Measurements from ENCODE around the gene TRIM17.

TRIM17 gene

GRCh38 chr1:228416217-228416933 lies at the start of gene TRIM17:
TSS of gene TRIM17 (minus strand) at chr1:228416861. CDS start at chr1:228415072, 1,789 bp downstream.
- no peak for DNase-seq (ENCODE audit: low spot score)

DNA sequence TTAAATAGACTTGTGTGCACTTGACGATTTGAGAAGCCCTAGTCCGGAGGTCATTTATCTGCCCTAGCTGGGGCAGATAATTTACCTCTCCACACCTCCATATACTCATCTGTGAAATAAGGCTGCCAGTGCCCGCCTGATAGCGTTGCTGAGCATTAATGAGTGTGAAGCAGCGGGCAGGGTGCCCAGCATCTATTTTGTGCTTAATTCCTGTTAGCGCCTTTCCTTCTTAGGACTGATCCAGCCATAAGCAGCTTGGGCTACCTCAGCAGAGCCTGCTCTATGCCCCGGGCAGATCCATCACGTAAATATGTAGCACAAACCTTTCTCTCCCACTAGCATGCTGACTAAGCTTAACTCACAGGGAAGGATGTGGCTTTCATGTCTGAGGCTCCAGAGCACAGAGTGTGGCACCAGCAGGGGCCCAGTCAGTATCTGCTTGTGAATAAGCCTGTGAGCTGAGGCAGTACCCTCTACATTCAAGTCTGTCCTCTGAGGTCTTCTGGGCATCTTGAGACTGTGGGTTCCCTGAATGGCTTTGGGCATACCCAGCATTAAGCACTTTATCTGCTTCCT lies 49.0 kb upstream of the TRIM17 start:
- DNase-seq (ENCODE audit: low spot score): no peak

- no peak for DNase-seq (ENCODE audit: low spot score)
Observed at GRCh38 chr1:228465141-228465540, 48.5 kb upstream of the TRIM17 start.

DNA sequence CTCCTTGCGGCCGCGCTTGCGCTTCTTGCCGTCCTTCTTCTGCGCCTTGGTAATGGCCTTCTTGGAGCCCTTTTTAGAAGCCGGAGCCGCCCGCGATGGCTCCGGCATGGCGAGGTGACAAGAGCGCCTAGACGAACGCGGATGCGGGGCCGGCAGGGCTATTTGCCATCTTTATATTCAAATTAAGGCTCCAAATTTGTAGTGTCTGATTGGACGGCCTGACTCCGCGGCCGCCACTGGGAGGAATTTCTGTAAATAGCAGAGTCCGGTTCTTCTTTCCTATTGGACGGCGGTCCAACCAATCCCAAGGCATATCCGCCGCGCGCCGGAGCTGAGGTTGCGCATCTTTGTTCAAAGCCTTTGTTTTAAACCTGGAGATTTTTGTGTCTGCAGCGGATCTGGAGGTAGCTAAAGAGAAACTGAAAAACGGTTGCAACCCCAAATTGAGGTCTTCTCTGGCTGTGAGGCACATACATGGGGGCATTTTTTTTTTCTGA lies 47.9 kb upstream of the TRIM17 start:
- peak; percentile 96 for DNase-seq (ENCODE audit: low spot score)

DNA sequence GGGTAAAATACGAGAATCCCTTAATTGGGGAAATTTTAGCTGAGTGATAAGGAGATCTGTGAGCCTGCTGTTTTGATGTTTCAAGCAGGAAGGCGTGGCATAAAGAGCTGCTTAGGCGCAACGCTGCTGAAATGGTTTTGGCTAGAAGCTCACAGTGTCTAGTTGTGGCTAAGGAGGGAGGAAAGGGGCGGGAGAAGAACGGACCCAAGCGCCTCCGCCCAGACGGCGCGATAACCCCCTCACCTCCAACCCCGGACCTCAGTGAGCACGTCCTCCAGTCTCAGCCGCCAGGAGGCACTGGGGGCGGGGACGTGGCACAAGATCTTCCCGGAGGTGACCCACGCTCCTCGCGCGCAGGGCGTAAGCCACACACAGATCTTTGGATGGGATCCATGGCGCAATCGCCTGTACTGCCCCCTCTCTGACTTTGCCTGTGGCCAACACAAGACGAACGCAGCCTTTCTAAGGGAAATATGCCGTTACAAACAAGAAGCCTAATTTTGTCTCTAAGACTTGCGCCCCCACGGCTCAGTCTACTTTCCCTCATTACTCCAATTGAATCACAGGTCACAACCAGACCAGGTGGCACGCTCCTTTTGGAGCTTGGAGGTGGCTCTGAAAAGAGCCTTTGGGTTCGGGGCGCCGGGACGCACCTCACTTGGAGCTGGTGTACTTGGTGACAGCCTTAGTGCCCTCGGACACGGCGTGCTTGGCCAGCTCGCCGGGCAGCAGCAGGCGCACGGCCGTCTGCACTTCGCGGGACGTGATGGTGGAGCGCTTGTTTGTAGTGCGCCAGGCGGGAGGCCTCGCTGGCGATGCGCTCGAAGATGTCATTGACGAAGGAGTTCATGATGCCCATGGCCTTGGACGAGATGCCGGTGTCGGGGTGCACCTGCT lies 47.1 kb upstream of the TRIM17 start:
- DNase-seq (ENCODE audit: low spot score): no peak

DNA sequence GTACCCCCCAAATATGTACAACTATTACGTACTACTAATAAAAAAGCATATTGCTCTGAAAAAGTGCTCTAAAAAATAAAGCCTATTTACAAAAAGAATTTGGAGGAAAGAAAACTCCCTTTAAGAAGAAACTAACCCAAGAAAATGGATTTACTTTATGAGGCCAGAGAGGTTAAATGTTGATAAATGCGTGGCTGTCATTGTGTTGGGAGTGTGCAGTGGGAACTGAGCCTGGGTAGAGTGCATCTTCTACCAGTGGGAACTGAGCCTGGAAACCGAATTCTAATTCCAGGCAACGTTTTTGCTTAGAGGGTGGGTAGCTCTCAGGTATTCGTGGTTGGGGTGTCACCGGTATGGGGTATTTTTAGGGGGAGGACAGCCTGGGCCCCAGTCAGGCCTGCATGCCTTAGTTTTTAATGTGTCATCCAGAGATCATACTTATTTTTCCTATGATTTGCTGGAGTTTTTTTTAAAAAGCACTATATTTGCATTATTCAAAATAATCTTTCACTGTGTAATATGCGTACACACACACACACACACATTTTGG lies 46.4 kb upstream of the TRIM17 start:
- no peak for DNase-seq (ENCODE audit: low spot score)

- no peak for DNase-seq (ENCODE audit: low spot score)
Observed at GRCh38 chr1:228462560-228462959, 45.9 kb upstream of the TRIM17 start.

DNA sequence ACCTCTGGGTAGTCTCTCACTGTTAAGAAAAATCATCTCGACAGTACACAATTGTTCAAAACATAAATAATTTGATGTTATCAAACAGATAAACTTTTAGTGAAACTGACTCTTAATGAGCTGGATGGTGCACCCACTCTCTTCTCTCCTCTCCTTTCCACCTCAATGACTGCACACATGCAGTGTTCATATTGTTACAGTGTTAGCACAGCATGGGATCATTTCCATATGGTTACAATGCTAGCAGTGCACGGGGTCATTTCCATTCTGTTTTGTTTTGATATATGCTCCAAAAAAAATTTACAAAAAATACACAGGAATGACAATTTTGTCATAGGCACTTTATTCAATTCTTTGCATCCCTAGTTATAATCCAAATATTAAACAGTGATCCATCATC lies 44.2 kb upstream of the TRIM17 start:
- no peak for DNase-seq (ENCODE audit: low spot score)

GRCh38 chr1:228459091-228459993 lies 42.7 kb upstream of the TRIM17 start:
- peak; percentile 92 for DNase-seq (ENCODE audit: low spot score)

- DNase-seq (ENCODE audit: low spot score): peak; percentile 100
Observed at GRCh38 chr1:228457396-228458176, 40.9 kb upstream of the TRIM17 start.

GRCh38 chr1:228457017-228457395 lies 40.3 kb upstream of the TRIM17 start:
- no peak for DNase-seq (ENCODE audit: low spot score)

GRCh38 chr1:228456252-228457016 lies 39.8 kb upstream of the TRIM17 start:
- DNase-seq (ENCODE audit: low spot score): no peak

- no peak for DNase-seq (ENCODE audit: low spot score)
Observed at GRCh38 chr1:228455715-228456114, 39.1 kb upstream of the TRIM17 start.

DNA sequence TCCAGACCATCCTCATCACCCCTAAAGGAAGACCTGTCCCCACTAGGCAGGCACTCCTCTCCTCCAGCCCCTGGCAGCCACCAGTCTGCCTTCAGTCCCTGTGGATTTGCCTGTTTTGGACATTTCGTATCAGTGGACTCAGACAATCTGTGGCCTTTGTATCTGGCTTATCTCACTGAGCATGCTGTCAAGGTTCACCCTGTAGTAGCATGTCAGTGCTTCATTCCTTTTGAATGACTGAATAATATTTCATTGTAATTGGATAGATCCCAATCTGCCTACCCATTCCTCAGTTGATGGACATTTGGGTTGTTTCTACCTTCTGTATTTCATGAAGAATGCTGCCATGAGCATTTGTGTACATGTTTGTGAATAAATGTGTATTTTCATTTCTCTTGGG lies 37.6 kb upstream of the TRIM17 start:
- DNase-seq (ENCODE audit: low spot score): no peak

- DNase-seq (ENCODE audit: low spot score): no peak
Observed at GRCh38 chr1:228453614-228454013, 37.0 kb upstream of the TRIM17 start.

DNA sequence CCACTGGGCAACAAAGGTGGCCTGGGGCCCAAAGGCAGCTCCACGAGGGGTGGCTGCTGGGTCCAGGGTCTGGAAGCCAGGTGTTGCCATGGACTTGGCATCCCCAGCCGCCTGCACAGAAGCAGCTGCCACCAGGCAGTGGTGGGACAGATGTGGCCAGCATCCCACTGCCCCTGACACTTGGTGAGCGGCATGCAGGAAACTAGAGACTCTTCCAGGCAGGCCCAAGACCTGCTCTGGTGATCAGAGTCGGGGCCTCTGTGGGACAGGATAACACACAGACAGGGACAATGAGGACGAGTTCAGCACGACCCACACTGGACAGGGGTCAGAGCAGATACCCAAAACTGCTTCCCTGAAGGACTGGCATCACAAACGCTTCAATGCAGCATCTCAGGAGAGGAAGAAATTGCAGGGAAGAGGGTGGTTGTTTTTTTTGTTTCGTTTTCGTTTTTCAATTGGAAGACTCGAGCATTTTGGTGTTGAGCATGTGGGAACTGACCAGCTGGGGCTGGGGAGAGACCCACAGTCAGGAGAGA lies 36.4 kb upstream of the TRIM17 start:
- no peak for DNase-seq (ENCODE audit: low spot score)

- no peak for DNase-seq (ENCODE audit: low spot score)
Observed at GRCh38 chr1:228452194-228453021, 35.7 kb upstream of the TRIM17 start.

GRCh38 chr1:228450200-228450599 lies 33.5 kb upstream of the TRIM17 start:
- no peak for DNase-seq (ENCODE audit: low spot score)

DNA sequence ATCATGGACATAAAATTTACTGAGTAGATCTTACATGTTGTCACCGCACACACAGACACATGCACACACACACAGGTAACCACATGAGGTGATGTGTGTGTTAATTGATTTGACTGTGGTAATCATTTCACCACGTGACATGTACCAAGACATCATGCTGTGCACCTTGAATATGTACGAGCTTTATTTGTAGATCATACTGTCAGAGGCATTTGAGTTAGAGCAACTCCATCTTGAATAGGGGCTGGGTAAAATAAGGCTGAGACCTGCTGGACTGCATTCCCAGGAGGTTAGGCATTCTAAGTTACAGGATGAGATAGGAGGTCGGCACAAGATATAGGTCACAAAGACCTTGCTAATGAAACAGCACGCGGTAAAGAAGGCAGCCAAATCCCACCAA lies 31.7 kb upstream of the TRIM17 start:
- no peak for DNase-seq (ENCODE audit: low spot score)
